Activated naive CD4-positive, alpha-beta T cell treated with anti-CD3 and anti-CD28 coated beads, Interleukin-2, amount 50 U/mL, for 24 hours (primary cell): ENCODE results near the gene PGLYRP2.

ENCODE experiments used
- H3K27ac Mint-ChIP-seq: one replicate; pipeline ENCODE4 v1.8.0; 2021; ENCODE audit warnings: mild to moderate bottlenecking, mixed read lengths
- H3K27me3 Mint-ChIP-seq: one replicate; pipeline ENCODE4 v1.8.0; 2021; ENCODE audit warnings: mixed read lengths
- H3K36me3 Mint-ChIP-seq: one replicate; pipeline ENCODE4 v1.8.0; 2021; ENCODE audit warnings: mixed read lengths
- H3K4me1 Mint-ChIP-seq: one replicate; pipeline ENCODE4 v1.8.0; 2021; ENCODE audit warnings: mixed read lengths
- H3K4me3 Mint-ChIP-seq: one replicate; pipeline ENCODE4 v1.8.0; 2021; ENCODE audit warnings: mild to moderate bottlenecking, mixed read lengths
- H3K9me3 Mint-ChIP-seq: one replicate; pipeline ENCODE4 v1.8.0; 2021; ENCODE audit warnings: mixed read lengths

The PGLYRP2 gene

GRCh38 chr19:15468675-15469512, 10.4 kb downstream of the PGLYRP2 start:
- Mint-ChIP-seq H3K27me3 (no peaks in the 10 kb centered on the region), H3K27ac (peak overlapping the region; percentile 42), H3K4me1 (peaks cover 55% of the 10 kb centered on the region), H3K9me3 (no peaks in the 10 kb centered on the region), H3K36me3 (peaks cover 2% of the 10 kb centered on the region), H3K4me3 (peak overlapping the region; percentile 91)

- Mint-ChIP-seq H3K27ac (peak overlapping the region; percentile 80), H3K36me3 (peaks cover 2% of the 10 kb centered on the region), H3K27me3 (no peaks in the 10 kb centered on the region), H3K9me3 (no peaks in the 10 kb centered on the region), H3K4me1 (peaks cover 58% of the 10 kb centered on the region), H3K4me3 (peak overlapping the region; percentile 91)
Observed at GRCh38 chr19:15467734-15468214, 11.5 kb downstream of the PGLYRP2 start.

- peaks cover 2% of the 10 kb centered on the region for H3K36me3 Mint-ChIP-seq
- no peaks in the 10 kb centered on the region for H3K9me3 Mint-ChIP-seq
- peaks cover 64% of the 10 kb centered on the region for H3K4me1 Mint-ChIP-seq
- H3K4me3 Mint-ChIP-seq: peak overlapping the region; percentile 91
- peak overlapping the region; percentile 95 for H3K27ac Mint-ChIP-seq
- H3K27me3 Mint-ChIP-seq: no peaks in the 10 kb centered on the region
Observed at GRCh38 chr19:15466851-15467733, 12.2 kb downstream of the PGLYRP2 start.

- Mint-ChIP-seq H3K4me1 (peaks cover 78% of the 10 kb centered on the region), H3K4me3 (peak within 1 kb of the TSS; percentile 86), H3K9me3 (no peaks in the 10 kb centered on the region), H3K36me3 (peaks cover 5% of the 10 kb centered on the region), H3K27me3 (no peaks in the 10 kb centered on the region), H3K27ac (peak within 1 kb of the TSS; percentile 97)
Observed at GRCh38 chr19:15464394-15465385, 14.6 kb downstream of the PGLYRP2 start, which contains the start of gene RASAL3. TSS of gene RASAL3 (minus strand) at chr19:15464544. CDS start at chr19:15464358, 186 bp downstream.

- H3K9me3 Mint-ChIP-seq: no peaks in the 10 kb centered on the region
- H3K27me3 Mint-ChIP-seq: no peaks in the 10 kb centered on the region
- H3K27ac Mint-ChIP-seq: peak overlapping the region; percentile 97
- peak overlapping the region; percentile 86 for H3K4me3 Mint-ChIP-seq
- peaks cover 5% of the 10 kb centered on the region for H3K36me3 Mint-ChIP-seq
- peaks cover 74% of the 10 kb centered on the region for H3K4me1 Mint-ChIP-seq
Observed at GRCh38 chr19:15463861-15464371, 15.4 kb downstream of the PGLYRP2 start.

- H3K4me3 Mint-ChIP-seq: peak overlapping the region; percentile 86
- peak overlapping the region; percentile 83 for H3K27ac Mint-ChIP-seq
- no peaks in the 10 kb centered on the region for H3K9me3 Mint-ChIP-seq
- peaks cover 51% of the 10 kb centered on the region for H3K4me1 Mint-ChIP-seq
- H3K27me3 Mint-ChIP-seq: no peaks in the 10 kb centered on the region
- H3K36me3 Mint-ChIP-seq: peaks cover 7% of the 10 kb centered on the region
Observed at GRCh38 chr19:15461694-15462093, 17.6 kb downstream of the PGLYRP2 start.

- peaks cover 42% of the 10 kb centered on the region for H3K4me1 Mint-ChIP-seq
- no peaks in the 10 kb centered on the region for H3K27me3 Mint-ChIP-seq
- no peak overlapping the region for H3K4me3 Mint-ChIP-seq
- H3K27ac Mint-ChIP-seq: no peak overlapping the region
- no peaks in the 10 kb centered on the region for H3K9me3 Mint-ChIP-seq
- H3K36me3 Mint-ChIP-seq: peaks cover 13% of the 10 kb centered on the region
Observed at GRCh38 chr19:15457701-15458484, 21.4 kb downstream of the PGLYRP2 start.

GRCh38 chr19:15456871-15457700, 22.2 kb downstream of the PGLYRP2 start:
- Mint-ChIP-seq H3K27ac (no peak overlapping the region), H3K9me3 (no peaks in the 10 kb centered on the region), H3K4me3 (no peak overlapping the region), H3K4me1 (peaks cover 36% of the 10 kb centered on the region), H3K36me3 (peaks cover 13% of the 10 kb centered on the region), H3K27me3 (no peaks in the 10 kb centered on the region)

GRCh38 chr19:15456441-15456840, 22.9 kb downstream of the PGLYRP2 start:
- Mint-ChIP-seq H3K4me1 (peaks cover 29% of the 10 kb centered on the region), H3K27ac (no peak overlapping the region), H3K27me3 (no peaks in the 10 kb centered on the region), H3K9me3 (no peaks in the 10 kb centered on the region), H3K4me3 (no peak overlapping the region), H3K36me3 (peaks cover 12% of the 10 kb centered on the region)

GRCh38 chr19:15455996-15456395, 23.3 kb downstream of the PGLYRP2 start:
- peaks cover 14% of the 10 kb centered on the region for H3K36me3 Mint-ChIP-seq
- H3K9me3 Mint-ChIP-seq: no peaks in the 10 kb centered on the region
- no peaks in the 10 kb centered on the region for H3K27me3 Mint-ChIP-seq
- H3K4me1 Mint-ChIP-seq: peaks cover 31% of the 10 kb centered on the region
- no peak overlapping the region for H3K4me3 Mint-ChIP-seq
- no peak overlapping the region for H3K27ac Mint-ChIP-seq

GRCh38 chr19:15453906-15454860, 25.1 kb downstream of the PGLYRP2 start:
- no peaks in the 10 kb centered on the region for H3K9me3 Mint-ChIP-seq
- H3K27me3 Mint-ChIP-seq: no peaks in the 10 kb centered on the region
- H3K36me3 Mint-ChIP-seq: peaks cover 13% of the 10 kb centered on the region
- H3K4me1 Mint-ChIP-seq: peaks cover 28% of the 10 kb centered on the region
- H3K4me3 Mint-ChIP-seq: no peak overlapping the region
- H3K27ac Mint-ChIP-seq: peak overlapping the region; percentile 61

GRCh38 chr19:15453091-15453578, 26.2 kb downstream of the PGLYRP2 start:
- no peak overlapping the region for H3K4me3 Mint-ChIP-seq
- H3K27me3 Mint-ChIP-seq: no peaks in the 10 kb centered on the region
- peaks cover 34% of the 10 kb centered on the region for H3K4me1 Mint-ChIP-seq
- H3K9me3 Mint-ChIP-seq: no peaks in the 10 kb centered on the region
- peaks cover 13% of the 10 kb centered on the region for H3K36me3 Mint-ChIP-seq
- H3K27ac Mint-ChIP-seq: no peak overlapping the region
